Measurements from ENCODE around the gene PLCB2.

The PLCB2 gene

GRCh38 chr15:40250771-40251483 lies 56.8 kb downstream of the PLCB2 start:
- DNase-seq (ENCODE audit: low read depth), result no peak

GRCh38 chr15:40250304-40250656 lies 57.5 kb downstream of the PLCB2 start:
- DNase-seq (ENCODE audit: low read depth), result no peak

GRCh38 chr15:40249477-40250303 lies 58.0 kb downstream of the PLCB2 start:
- DNase-seq (ENCODE audit: low read depth), result no peak

- no peak for DNase-seq (ENCODE audit: low read depth)
These were observed 59.5 kb downstream of the PLCB2 start for GRCh38 chr15:40248006-40248783.

GRCh38 chr15:40247406-40247971 lies 60.2 kb downstream of the PLCB2 start:
- no peak for DNase-seq (ENCODE audit: low read depth)

DNA sequence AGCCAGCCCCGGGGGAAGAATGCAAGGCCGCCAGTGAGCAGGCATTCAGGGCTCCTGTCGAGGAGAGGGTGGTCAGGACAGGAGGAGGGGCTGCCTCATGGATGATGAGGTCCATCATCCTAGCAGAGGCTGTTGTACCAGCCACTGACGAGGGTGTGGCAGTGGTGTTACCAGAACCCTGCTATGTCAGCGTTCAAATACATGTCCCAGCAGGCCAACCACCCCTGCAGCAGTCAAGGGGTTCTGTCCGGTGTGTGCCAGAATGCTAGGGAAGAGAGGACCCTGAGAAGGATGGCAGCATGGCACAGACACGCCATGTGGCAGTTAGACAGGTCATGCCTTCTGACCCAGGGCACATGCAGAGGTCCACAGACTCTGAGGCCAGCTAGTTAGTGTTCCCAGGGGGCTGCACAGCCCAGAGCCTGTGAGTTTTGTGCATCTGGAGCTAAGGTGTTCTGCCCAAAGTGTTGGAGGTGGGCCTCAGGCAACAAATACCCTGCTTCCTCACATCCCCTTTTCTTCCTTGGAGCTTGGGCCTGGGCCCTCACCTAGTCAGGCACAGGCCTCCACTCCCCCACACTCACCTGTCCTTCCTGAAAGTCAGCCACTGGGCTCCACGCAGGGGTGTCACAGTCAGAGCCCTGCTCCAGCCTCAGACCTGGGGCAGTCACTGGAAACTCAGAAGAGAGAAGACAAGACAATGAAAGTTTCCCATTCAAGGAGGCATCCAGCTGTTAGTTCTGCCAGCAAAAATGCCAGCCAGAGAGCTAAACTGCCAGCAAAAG lies 61.0 kb downstream of the PLCB2 start:
- no peak for DNase-seq (ENCODE audit: low read depth)

GRCh38 chr15:40245666-40246450 lies 61.9 kb downstream of the PLCB2 start:
- DNase-seq (ENCODE audit: low read depth), result no peak

- no peak for DNase-seq (ENCODE audit: low read depth)
These were observed 62.7 kb downstream of the PLCB2 start for GRCh38 chr15:40244961-40245523.

- no peak for DNase-seq (ENCODE audit: low read depth)
These were observed 64.5 kb downstream of the PLCB2 start for GRCh38 chr15:40243126-40243810.

- DNase-seq (ENCODE audit: low read depth), result no peak
These were observed 65.1 kb downstream of the PLCB2 start for GRCh38 chr15:40242601-40243000.

- no peak for DNase-seq (ENCODE audit: low read depth)
These were observed 65.5 kb downstream of the PLCB2 start for GRCh38 chr15:40242213-40242599.

DNA sequence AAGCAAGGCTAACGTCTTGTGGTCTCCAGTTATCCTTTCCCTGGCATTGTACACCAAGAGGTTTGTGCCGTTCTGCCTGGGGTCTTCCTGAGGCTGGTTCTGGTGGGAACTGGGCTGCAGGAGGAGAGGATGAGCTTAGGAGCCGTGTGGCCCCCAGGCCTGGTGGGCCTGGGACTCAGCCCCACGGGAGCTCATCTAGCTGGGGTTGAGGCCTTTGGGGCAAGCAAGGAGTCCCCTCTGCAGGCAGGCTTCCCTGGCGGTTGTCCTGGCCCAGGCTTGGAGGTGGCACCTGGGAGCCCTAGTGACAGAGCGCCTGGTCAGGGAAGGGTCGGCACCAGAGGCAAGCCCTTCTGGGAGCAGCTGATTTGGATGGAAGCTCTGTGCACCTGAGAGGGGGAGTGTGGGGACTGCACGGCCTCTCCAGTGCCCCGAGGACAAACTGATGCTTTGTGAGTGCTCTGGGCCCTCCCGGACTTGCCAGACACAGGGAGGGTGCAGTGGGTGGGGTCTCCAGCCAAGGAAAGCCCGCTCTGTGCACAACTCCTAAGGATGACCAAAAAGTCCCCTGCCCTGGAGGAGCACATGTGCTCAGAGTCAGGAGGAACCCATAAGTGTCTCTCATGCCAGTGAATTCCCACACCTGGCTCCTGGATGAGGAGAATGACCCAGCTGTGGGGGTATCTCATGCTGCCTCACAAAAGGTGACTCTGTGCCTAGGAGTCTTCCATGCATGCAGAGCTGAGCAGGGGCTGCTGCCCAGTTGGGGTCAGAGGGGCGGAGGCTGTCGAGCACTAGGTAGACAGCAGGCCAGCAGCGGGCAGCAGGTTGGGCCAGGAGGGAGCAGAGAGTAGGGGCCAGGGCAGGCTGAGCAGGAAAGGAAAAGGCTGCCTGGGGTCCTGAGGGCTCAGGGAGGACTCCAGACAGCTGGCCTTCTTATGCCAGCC lies 66.2 kb downstream of the PLCB2 start:
- no peak for DNase-seq (ENCODE audit: low read depth)

GRCh38 chr15:40240619-40241221 lies 67.0 kb downstream of the PLCB2 start:
- DNase-seq (ENCODE audit: low read depth), result no peak

DNA sequence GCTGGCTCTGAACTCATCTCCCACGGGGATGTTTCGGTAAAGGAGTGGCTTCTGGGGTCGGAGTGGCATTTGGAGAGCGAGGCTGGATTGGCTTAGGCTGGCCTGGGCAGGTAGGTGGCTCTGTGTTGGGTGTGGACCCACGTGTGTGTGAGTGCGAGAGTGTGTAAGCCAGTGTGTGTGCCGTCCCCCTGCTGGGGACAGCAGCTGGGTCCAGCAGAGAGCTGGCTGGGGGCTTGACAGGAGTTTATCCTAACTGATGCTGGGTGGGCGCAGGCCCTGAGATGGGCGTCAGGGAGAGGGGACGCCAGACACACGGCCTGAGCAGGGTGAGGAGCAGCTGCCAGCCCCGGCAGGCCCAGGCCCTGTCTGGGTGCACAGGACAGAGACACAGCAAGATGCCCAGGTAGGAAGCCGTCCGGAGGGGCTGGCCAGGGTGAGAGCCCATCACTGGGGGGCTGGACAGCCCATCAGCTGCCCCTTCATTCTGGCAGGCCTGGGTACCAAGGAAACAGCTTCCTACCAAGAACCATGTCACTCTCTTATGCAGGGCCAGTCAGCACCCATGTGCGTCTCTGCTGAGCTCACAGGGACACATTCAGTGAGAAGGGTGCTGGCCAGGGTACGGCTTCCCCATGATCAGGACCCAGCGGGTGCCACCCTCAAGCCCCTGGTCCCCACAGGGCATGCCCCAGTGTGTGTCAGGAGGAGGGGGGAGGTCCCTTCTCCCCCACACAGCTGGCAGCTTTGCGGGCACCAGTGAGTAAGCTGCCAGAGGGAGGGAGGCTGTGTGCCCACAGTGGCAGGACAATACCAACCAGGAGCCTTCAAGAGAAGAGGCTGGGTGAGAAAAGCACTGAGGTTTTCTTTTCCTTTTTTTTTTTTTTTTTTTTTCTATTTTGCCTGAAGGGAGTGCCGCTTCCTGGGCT lies 67.8 kb downstream of the PLCB2 start:
- DNase-seq (ENCODE audit: low read depth), result no peak

DNA sequence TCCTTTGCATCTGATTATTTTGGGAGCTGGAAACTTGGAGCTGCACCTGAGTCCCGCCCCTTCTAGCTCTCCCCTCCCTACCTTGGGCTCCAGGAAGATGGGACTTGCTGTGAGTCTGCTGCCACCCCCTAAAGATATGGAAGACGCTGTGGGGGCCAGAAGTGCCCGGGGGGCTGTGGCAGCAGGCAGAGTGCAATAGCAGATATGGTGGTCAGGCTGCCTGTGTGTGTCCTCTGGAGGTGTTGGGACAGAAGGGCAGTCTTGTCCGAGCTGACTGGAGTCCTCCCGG lies 68.4 kb downstream of the PLCB2 start:
- no peak for DNase-seq (ENCODE audit: low read depth)

DNA sequence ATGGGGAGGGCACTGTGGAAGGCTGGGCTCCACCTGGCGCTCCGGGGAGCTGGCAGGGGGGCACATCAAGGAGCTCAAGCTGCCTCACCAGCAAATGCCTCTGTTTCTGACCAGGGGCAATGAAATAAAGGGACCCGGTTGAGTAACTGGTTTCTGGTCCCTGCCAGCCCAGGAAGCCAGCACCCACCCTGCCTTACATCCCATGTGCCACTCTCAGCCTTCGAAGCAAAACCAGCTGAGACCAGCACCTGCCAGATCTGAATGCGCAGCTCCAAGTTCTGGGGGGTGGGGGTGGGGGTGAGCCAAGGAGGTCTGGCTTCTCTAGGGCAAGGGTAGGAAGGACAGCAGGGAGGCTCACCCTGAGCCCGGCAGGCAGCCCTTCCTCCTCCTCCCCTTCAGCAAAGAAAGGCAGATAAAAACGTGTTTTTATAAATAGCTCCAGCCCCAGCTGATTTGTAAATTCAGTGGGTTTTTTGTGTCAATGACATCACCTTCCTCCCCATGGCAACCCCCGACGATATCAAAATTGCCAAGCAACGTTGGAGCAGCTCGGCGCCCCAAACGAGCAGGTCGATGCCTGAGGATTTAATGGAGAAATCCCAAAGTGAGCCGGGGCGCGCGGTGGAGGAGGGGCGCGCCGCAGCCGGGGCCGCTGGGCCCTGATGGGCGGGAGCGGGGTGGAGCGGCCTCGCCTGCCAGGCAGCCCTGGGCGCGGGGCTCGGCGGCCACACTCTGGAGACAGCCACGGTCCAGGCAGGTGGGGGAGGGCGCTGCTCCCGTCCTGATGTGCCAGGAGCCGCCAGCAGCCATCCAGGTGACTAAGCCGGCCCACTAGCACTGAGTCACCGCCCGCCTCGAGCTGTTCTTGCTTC lies 69.0 kb downstream of the PLCB2 start, which contains the start of gene PAK6:
Gene PAK6 (plus strand): TSS at position 532 of the 872 bp plus-strand sequence. CDS start 25,723 bp downstream, outside the sequence.
- DNase-seq (ENCODE audit: low read depth), result no peak
